Activated effector memory CD4-positive, alpha-beta T cell treated with Interleukin-2 at 50 U/mL for 16 hours (primary cell): Measurements from ENCODE around the gene GLP1R.
"Not testable (repeated sequence)": the region's sequence is repeated elsewhere in the genome, so short reads cannot be mapped to it uniquely, and the experiment has no call there.

Experiments used
- DNase-seq: peaks from one replicate; pipeline ENCODE4 v3.0.0-alpha.2; 2020

Gene GLP1R

DNA sequence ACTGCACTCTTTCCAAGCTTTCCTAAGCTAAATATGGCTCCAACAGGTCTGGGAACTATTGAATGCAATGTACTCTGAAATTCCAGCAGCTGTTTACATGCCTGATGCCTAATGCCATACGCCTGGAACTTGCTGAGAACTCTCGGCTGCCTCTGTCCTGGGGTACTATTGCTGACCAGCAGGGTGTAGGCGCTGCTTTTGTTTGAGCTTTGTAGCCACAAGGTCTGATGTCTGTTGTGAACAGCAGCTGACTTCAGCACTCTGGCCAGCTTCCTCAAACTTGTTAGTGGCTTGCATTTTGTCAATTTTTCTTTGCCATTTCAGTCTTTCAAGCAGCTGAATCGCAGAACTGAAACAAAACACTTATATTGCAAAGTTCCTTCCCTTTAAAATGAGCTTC is 39.8 kb downstream of the GLP1R start:
- DNase-seq = no peak

DNA sequence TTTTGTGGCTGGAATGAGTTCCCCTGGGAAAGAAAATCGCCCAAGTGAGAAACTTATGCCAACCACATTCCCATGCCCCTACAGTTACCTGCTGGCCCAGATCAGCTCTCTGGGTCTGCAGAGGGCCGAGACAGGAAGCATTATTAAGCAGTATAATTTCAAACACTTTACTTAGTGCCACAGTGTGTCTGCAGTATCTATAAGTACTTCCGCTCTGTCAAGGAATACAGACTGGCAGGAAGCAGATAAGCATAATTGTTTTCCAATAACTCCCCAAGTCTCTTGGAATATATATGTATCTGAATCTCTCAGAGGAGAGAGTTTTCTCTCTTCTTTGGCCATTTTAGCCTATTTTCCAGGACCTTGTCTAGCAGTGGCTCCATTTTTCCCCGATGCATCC is 41.5 kb downstream of the GLP1R start:
- no peak for DNase-seq

- no peak for DNase-seq
Measured at GRCh38 chr6:39091220-39091619, 42.6 kb downstream of the GLP1R start.

- DNase-seq = no peak
Measured at GRCh38 chr6:39092124-39092523, 43.5 kb downstream of the GLP1R start.

GRCh38 chr6:39093149-39093708 is 44.6 kb downstream of the GLP1R start:
- DNase-seq = no peak

GRCh38 chr6:39095578-39095977 is 47.0 kb downstream of the GLP1R start:
- no peak for DNase-seq

DNA sequence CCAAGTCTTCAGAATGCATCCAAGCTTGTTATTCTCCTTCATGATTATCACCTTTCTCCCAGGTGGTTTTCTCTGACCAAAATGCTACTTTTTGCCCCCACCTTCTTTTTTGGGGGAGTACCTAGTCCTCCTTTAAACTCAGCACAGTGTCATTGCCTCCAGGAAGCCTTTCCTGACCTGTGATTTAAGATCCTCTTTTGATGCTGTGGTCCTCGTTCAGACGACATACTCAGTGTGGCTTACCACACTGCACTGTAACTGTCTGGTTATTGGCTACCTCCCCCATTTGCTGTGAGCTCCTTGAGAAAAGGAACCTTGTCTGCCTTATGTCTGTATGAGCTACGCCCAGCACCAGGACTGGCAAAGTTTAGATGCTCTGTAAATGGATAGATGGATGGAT is 51.8 kb downstream of the GLP1R start:
- DNase-seq = no peak

DNA sequence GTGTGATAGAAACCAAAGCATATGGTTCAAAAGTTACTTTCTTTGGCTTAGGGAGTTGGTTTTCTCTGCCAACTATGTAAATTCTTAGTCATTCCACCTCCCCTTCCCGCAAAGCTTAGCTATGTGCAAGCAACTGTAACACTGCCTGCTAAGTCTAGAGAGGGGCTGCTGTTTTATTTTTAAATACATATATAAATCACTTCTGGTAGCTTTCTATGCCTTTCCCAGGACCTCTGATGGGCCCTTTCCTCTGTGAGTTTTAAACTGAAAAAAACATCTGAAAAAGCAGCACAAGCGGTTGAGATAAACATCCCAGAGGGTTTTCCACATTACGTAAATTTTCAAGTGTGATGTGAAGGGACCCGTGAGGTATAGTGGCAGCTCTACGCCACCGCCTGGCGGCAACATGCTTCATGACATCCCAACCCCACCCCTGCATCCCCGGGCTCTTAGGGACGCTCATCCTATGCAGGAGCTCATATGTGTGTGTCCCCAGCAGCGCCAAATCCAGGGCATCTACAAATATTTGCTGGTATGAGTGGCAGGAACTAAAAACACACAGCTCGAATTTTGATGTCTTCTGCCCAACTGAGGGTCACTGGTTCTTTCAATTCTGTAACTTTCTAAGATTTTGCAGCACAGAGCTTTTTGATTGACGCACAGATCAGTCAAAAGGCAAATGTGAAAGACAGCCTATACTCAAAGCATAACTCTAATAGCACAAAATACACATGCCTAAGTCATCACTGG is 53.7 kb downstream of the GLP1R start:
- DNase-seq = no peak

DNA sequence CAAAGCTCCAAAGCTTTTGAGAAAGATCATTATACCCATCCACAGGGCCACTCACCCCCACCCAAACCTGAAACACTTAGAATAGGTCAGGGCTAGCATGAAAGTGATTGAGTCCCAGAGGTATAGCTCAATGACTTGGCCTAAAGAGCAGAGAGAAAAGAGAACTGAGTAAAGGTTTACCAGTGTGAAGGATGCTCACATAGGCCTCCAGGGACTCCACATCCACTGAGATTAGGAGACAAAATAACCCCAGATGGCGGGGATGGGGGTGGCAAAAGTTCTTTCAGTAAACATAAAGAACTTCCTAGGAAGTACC is 54.2 kb downstream of the GLP1R start:
- DNase-seq = no peak

DNA sequence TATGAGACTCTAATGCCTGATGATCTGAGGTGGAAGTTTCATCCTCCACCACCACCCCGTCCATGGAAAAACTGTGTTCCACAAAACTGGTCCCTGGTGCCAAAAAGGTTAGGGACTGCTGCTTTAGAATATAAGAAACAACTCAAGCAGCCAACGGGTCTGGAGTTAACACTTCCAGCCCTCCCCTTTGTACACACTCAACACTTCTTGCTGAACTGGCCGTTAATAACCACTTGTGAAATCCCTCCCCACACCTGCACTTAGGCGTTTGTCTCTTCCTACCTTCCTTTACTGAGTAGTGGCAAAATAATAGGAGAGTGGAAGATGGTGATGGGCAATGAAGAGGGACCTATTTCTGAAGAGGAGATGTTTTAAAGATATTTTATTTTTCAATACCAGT is 55.9 kb downstream of the GLP1R start:
- no peak for DNase-seq

DNA sequence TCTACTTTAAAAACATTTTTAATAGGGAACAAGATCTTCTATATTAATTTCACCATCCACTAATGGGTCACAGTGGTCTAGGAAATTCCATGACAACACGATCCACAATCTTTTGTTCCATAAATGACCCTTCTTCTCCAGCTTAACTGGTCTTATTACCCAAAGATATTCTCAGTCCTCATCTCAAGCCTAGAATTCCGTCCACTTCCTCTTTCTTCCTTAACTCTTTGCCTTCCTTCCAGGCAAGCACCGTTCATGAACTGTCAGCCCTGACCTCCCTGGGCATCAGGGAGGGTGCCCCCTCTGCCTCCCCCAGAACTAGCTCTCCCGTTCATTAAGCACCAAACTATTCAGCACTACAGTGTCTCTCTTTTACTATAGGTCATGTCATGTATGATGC is 58.5 kb downstream of the GLP1R start:
- DNase-seq = no peak

DNA sequence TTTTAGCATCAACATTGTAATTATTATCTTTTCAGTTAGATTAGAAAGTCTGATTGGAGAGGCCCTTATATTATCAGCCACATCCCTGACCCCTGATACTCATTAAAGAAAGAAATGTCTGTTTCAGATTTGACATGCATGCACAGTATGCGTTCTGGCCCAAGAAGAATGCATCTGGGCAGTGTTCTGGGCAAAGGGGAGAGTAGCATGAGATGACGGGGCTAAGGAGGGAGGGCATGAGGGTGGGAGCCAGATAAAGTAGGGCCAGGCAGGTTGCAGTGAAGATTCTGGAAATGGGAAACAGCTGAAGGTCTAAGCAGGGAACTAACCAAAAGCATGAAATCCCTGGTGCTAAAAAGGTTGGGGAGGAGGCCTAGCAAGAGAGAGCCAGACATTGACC is 59.1 kb downstream of the GLP1R start:
- DNase-seq = no peak

DNA sequence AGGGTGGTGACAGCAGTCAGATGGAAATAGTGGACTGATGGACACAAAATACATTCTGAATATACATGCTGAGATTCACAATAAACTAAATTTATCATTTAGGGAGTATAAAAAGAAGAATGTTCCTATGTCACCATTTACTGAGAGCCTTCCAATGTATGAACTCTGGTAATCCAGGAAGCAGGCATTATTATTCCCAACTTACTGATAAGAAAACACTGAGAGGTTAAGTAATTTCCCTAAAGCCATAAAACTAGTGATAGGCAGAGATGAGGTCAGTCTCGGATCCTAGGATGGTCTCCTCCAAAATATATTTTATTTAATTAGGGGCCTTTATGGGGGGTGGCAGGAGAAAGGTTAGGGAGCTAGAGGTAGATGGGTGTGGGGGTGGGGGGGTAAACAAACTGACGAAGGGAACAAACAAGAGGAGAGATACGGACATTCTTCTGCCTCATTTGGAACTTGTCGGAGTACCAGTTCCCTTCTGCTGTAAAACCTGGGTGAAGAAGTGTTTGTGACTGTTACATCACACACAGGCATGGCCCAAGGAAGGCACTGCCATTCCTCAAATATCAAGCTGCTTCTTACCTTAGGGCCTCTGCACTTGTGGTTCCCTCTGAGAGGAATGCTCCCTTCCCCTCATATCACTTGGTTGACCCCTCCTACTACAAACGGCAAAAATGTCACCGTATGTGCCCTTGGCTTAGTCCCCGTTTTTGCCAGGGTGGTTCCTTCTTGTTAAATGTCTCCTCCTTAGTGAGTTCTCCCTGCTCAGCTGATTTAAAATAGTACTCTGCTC is 59.7 kb downstream of the GLP1R start:
- DNase-seq = no peak

- no peak for DNase-seq
Measured at GRCh38 chr6:39111280-39111679, 62.7 kb downstream of the GLP1R start.

GRCh38 chr6:39113788-39114187 is 65.2 kb downstream of the GLP1R start:
- no peak for DNase-seq

DNA sequence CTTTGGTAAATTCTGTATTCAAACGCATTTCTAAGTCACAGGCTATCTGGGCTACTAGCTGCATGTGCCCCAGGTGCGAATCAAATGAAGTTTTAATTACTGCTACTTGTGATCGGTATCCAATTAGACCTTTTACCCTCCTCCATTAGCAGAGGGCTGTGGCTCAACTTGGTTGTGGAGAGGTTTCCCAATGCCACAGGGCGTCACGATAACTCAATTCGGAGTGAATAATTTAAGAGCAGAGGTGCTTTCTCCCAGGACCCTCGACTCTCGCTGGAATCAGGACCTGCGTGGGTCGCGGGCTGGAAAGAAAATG is 65.8 kb downstream of the GLP1R start:
- DNase-seq = no peak

- peak; percentile 90 for DNase-seq
Measured at GRCh38 chr6:39114704-39115599, 66.4 kb downstream of the GLP1R start, which contains the start of gene SAYSD1. Gene SAYSD1, minus strand, starts transcription at chr6:39115186. Its CDS starts 97 bp downstream, at chr6:39115089.

DNA sequence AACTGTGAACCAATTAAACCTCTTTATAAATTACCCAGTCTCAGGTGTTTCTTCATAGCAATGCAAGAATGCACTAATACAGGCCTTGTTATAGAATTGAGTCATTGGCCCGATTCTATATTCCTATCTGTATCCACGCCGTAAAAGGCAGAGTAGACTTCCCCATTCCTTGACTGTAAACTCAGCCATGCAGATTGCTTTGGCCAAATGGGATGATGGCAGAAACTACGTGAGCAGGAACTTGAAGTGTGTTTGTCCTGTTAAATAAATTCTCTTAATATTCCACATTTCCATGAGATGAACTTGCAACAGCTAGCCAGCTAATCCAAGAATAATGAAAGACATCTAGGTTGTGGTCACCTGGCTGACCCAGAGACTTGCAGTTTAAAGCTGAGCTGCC is 70.3 kb downstream of the GLP1R start:
- DNase-seq = no peak

DNA sequence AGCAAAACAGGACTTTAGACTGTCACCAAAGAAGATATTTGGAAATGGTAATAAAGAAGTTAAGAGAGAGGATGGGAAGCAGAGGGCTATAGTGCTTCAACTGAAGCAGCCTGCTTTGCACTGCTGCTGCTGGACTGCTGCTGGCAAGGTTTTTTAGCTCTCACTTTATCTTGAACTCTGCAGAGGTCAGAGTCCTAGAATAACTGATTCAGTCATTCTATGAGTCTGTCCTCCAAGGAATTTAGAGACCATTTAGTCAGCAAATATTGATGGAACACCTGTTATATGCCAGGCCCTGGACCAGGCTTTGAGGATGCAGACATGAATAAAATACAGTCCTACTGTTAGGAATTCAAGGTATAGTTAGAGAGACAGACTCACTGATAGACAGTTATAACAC is 75.5 kb downstream of the GLP1R start:
- no peak for DNase-seq

DNA sequence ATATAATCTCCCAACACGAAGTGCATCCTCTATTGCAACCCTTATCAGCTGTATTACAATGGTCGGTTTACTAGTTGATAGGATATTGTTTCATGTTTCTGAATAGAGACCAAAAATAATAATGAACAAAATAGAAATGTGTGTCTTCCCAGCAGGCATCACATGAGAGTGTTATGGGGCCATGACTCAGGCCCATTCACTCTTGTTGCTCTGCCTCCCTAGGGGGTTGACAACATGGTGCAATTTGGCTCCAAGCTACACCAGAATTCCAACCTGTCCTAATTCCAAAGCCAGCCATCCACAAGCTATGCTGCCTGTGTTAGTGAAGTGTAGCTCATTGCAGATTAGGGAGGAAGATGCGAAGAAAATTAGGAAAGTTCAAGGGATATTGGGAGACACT is 79.5 kb downstream of the GLP1R start:
- no peak for DNase-seq

DNA sequence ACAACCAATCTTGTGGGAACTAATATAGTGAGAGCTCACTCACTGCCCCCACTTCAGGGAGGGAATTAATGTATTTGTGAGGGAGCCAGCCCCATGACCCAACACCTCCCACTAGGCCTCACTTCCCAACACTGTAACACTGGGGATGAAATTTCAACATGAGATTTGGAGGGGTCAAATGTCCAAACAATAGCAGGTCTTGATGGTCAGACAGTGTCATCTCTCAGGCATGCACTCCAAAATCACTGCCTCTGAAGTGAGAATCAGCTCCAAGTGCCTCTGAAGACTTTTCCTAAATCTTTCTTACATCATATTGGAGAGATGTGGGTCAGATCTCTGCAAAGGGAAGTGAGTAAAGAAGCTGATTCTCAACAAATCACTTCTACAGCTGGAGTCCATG is 80.3 kb downstream of the GLP1R start:
- no peak for DNase-seq

- DNase-seq = no peak
Measured at GRCh38 chr6:39130691-39131090, 82.1 kb downstream of the GLP1R start.

- DNase-seq = not testable (repeated sequence)
Measured at GRCh38 chr6:39134761-39135160, 86.2 kb downstream of the GLP1R start.
